Transverse colon (tissue), 4 donors: Measurements from ENCODE around the gene CR1L. TPM values are rescaled to one million over a fixed set of nuclear protein-coding genes. Genes with fewer than 3 reads are reported as not detected.

Source experiments
- DNase-seq: peaks from one replicate; pipeline ENCODE4 v3.0.0-alpha.2; 2019
- H3K27ac ChIP-seq, 4 donors: fragments of 200-600 bp; sonication (generic); 2 replicates each; pipeline ENCODE4 v1.5.1; 2016 to 2018; ENCODE audit warnings: inconsistent platforms in 4 of 4
- H3K27me3 ChIP-seq: fragments of 200-600 bp; sonication (generic); 2 replicates; pipeline ENCODE4 v1.5.1; 2017; ENCODE audit warnings: inconsistent platforms
- H3K36me3 ChIP-seq, 4 donors: fragments of 200-600 bp; sonication (generic); 2 replicates each; pipeline ENCODE4 v1.5.1; 2017 to 2019; ENCODE audit warnings: inconsistent platforms in 4 of 4
- H3K4me1 ChIP-seq, 4 donors: fragments of 200-600 bp; sonication (generic); 2 replicates each; pipeline ENCODE4 v1.5.1; 2017 to 2020; ENCODE audit warnings: inconsistent platforms in 4 of 4
- H3K4me3 ChIP-seq, 4 donors: fragments of 200-600 bp; sonication (generic); 1 replicate in 1 of 4; 2 replicates in 3 of 4; pipeline versions ENCODE4 v1.5.1 to v1.6.1; 2017 to 2019; ENCODE audit warnings: inconsistent platforms in 4 of 4
- H3K9me3 ChIP-seq, 2 donors: fragments of 200-600 bp; sonication (generic); 2 replicates each; pipeline ENCODE4 v1.5.1; 2017 to 2019; ENCODE audit warnings: inconsistent platforms in 2 of 2
- EP300 ChIP-seq: sonication (generic); formaldehyde crosslinking; IDR thresholded peaks from one replicate; pipeline ENCODE4 v1.6.1; 2017; ENCODE audit warnings: antibody characterized with exemption, low read depth
- POLR2A ChIP-seq: fragments of 450-650 bp; IDR thresholded peaks from one replicate; pipeline ENCODE4 v1.6.1; 2016; ENCODE audit warnings: antibody characterized with exemption, mild to moderate bottlenecking, moderate library complexity
- POLR2AphosphoS5 ChIP-seq, 3 donors: sonication (generic); formaldehyde crosslinking; IDR thresholded peaks; one replicate each; pipeline ENCODE4 v1.6.1; 2016; ENCODE audit warnings: antibody characterized with exemption in 3 of 3
- WGBS, 2 donors: methylation state at CpG; one replicate each; pipeline ENCODE4 v1.1.5; 2018; ENCODE audit warnings: low coverage in 1 of 2; 5-methylcytosine and 5-hydroxymethylcytosine counted together
- in situ Hi-C, 4 donors: fragments of 200-750 bp; cut with MboI; loops; one replicate each; pipeline versions ENCODE4 v1.15.0 to v1.15.1; 2017; ENCODE audit warnings: low sequenced_read_pairs in 3 of 4, low pct_ligation_motif_present in 1 of 4, low pct_unique_long_range_greater_than_20kb in 1 of 4
- intact Hi-C: fragments of 100-400 bp; cut with DNase I; formaldehyde crosslinking; loops from one replicate; pipeline ENCODE4 v1.15.1; 2023; ENCODE audit warnings: low total_unique reads
- total RNA-seq, 4 donors: library from RNA; depleted of rRNA; stranded (reverse); fragments of >200 nt; gene quantifications; one replicate each; pipeline ENCODE4 v1.1.0, GENCODE V29; 2016
- TF ChIP-seq, protein P1 (sequence below), 5 experiments: fragments of 200-600 bp in 3 of 5; fragments of 450-650 bp in 2 of 5; sonication (generic) in 3 of 5; IDR thresholded peaks; 1 replicate in 2 of 5; 2 replicates in 3 of 5; pipeline ENCODE4 v1.5.1; 2016 to 2017; ENCODE audit warnings: antibody characterized with exemption in 5 of 5, inconsistent platforms in 3 of 5, mild to moderate bottlenecking in 2 of 5, moderate library complexity in 1 of 5

CR1L gene
- total RNA-seq, 4 donors from 2014 or later = not detected

DNA sequence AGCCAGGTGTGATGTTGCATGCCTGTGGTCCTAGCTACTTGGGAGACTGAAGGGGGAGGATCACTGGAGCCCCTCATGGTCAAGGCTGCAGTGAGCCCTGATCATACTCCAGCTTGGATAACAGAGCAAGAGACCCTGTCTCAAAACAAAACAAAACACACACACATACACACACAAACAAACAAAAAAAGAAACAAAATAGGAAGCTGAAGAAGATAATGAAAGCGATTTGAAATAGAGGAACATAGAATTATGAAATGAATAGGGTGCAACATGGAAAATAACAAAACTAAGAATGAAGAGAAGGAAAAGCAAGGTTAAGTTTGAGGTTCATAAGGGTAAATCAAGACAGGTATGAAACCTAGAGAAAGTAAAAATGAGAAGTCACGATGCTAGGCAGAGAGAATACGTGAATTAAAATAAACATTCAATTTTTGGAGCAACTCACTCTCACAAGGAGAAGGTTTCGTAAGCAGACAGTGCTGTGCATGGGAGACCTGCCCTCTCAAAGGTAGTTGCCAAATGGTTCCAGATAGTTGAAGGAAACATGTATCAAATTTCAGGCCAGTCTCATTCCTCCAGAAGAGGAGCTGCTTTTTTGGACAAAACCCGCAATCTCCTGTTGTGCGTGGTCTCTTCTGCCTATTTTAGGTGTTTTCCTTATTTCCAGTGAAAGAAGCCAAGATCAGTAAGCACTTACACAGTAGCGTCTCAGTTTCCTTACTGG is 110.2 kb downstream of the CR1L start:
- peaks cover 0 to 31% (median 11%) of the 10 kb centered on the region in 4 donors for H3K36me3 ChIP-seq
- intact Hi-C loops (no loop called here), in situ Hi-C loops (no loop called here)
- H3K9me3 ChIP-seq = no peaks in the 10 kb centered on the region
- 46 to 68% methylated on average over 5 to 7 of the region's 7 CpGs for WGBS, 2 donors
- H3K4me3 ChIP-seq = no peak overlapping the region
- DNase-seq = no peak
- TF ChIP-seq EP300 = no peak
- no peak for TF ChIP-seq POLR2A
- no peak for TF ChIP-seq POLR2AphosphoS5 (IDR thresholded peaks at IDR 0.05)
- TF ChIP-seq, protein P1, sequence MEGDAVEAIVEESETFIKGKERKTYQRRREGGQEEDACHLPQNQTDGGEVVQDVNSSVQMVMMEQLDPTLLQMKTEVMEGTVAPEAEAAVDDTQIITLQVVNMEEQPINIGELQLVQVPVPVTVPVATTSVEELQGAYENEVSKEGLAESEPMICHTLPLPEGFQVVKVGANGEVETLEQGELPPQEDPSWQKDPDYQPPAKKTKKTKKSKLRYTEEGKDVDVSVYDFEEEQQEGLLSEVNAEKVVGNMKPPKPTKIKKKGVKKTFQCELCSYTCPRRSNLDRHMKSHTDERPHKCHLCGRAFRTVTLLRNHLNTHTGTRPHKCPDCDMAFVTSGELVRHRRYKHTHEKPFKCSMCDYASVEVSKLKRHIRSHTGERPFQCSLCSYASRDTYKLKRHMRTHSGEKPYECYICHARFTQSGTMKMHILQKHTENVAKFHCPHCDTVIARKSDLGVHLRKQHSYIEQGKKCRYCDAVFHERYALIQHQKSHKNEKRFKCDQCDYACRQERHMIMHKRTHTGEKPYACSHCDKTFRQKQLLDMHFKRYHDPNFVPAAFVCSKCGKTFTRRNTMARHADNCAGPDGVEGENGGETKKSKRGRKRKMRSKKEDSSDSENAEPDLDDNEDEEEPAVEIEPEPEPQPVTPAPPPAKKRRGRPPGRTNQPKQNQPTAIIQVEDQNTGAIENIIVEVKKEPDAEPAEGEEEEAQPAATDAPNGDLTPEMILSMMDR (IDR thresholded peaks at IDR 0.05) = no peak
- H3K27ac ChIP-seq = peak overlapping the region; percentile 39 to 56 (median 49)
- H3K27me3 ChIP-seq = no peaks in the 10 kb centered on the region
- H3K4me1 ChIP-seq = peaks cover 29 to 57% (median 45%) of the 10 kb centered on the region in 4 donors

DNA sequence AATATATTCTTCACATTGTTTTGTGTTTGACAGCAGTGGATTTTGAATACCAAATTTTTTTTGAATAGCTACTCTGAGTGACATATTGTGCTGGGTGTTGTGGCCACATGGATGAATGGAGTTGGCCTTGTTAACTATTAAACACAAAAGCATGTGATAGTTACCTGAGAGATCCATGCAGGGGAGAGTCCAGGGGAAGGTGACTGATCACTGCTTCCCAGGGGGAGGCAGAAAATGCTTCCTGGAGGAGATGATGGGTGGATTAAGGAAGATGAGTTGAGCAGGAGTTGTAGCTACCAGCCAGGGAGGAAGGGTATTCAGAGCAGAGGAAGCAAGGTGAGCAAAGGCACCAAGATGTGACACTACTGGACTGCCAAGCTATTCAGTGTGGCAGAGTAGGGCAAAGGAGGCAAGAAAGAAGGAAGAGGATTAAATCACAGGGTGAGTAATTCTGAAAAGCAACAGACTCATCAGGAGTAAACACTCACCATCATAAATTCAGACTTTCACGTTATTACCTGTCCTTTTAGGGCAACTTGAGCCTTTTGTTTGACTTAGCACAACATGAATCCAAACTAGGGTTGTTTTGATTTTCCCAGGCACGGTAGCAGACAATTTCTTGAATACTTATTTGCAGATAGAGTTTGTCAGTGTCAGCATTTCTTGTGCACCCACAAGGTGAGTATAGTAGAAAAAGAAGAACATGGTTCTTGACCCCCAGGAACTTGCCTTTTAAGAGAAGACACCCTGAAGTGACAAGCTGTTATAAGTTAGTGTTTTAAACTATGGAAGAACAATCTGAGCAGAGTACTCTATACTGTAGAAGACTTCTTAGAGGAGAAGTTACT is 111.1 kb downstream of the CR1L start:
- Histone ChIP-seq H3K27ac (peak overlapping the region; percentile 39 to 56 (median 49)), H3K4me1 (peaks cover 29 to 48% (median 40%) of the 10 kb centered on the region in 4 donors), H3K27me3 (no peaks in the 10 kb centered on the region), H3K9me3 (no peaks in the 10 kb centered on the region), H3K4me3 (no peak overlapping the region), H3K36me3 (peaks cover 0 to 35% (median 13%) of the 10 kb centered on the region in 4 donors)
- in situ Hi-C loops = no loop called here
- DNase-seq = no peak
- intact Hi-C loops = no loop called here
- TF ChIP-seq POLR2AphosphoS5 (IDR thresholded peaks at IDR 0.05) = peak in 1 of 3 donors; percentile 31
- no peak for TF ChIP-seq EP300
- TF ChIP-seq POLR2A = no peak
- WGBS, 2 donors = 25 to 33% methylated on average over 2 of the region's 2 CpGs

DNA sequence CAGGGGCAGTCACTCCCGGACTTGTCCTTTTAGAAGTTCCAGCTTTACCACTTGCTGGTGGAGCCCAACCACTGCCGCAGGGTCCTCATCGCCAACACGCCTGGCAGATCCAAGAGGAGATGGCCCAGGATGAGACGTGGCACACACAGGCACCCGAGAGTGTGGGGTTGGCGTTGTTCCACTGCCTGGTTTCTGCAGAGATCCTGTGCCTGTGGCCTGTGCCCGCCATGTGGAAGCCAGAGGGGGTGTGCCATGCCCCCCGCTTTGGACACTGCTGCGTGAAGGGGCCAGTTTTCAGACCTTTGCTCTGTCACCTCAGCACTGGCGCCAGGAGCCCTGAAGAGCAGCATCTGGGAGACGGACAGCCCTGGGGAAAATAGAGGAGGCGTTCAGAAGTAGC is 117.7 kb downstream of the CR1L start:
- Histone ChIP-seq H3K4me3 (no peak overlapping the region), H3K4me1 (no peaks in the 10 kb centered on the region), H3K27me3 (no peaks in the 10 kb centered on the region), H3K36me3 (peaks cover 0 to 65% (median 30%) of the 10 kb centered on the region in 4 donors), H3K9me3 (no peaks in the 10 kb centered on the region), H3K27ac (no peak overlapping the region)
- in situ Hi-C loops = no loop called here
- intact Hi-C loops = no loop called here
- WGBS, 2 donors = 95% methylated on average over 13 of the region's 13 CpGs; no CpG with 5 or more reads in 1 of the 2 donors
- DNase-seq = no peak
- TF ChIP-seq, protein P1 (IDR thresholded peaks at IDR 0.05) = no peak
- no peak for TF ChIP-seq POLR2AphosphoS5 (IDR thresholded peaks at IDR 0.05)
- no peak for TF ChIP-seq POLR2A
- TF ChIP-seq EP300 = no peak

DNA sequence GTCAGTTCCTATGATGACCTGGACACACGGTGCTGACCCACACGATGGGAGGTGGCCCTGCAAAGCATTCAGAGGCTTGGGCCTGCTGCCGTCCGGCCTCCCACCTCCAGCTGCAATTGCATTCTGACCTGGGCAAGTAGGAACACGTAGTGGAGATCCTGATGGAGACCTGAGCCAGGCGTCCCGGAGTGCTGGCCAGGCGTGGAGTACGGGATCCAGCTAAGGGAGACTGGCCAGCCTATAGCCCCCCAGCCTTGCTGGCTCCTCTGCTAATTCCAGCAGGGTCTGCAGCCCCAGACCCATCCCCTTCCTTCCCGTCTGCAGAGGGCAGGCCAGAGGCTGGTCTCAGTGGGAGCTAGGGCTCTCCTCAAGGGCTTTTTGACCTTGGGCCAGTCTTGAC is 118.2 kb downstream of the CR1L start:
- in situ Hi-C loops = no loop called here
- Histone ChIP-seq H3K27me3 (no peaks in the 10 kb centered on the region), H3K36me3 (peaks cover 0 to 66% (median 28%) of the 10 kb centered on the region in 4 donors), H3K4me1 (no peaks in the 10 kb centered on the region), H3K27ac (no peak overlapping the region), H3K9me3 (no peaks in the 10 kb centered on the region), H3K4me3 (no peak overlapping the region)
- 83 to 96% methylated on average over 1 to 10 of the region's 10 CpGs for WGBS, 2 donors
- no peak for DNase-seq
- intact Hi-C loops = no loop called here
- TF ChIP-seq POLR2AphosphoS5 (IDR thresholded peaks at IDR 0.05) (no peak), POLR2A (no peak), EP300 (no peak)
- TF ChIP-seq, protein P1 (IDR thresholded peaks at IDR 0.05) = no peak
